CD14-positive monocyte (primary cell): ENCODE results near the gene DNAJB12. TPM values are rescaled to one million over a fixed set of nuclear protein-coding genes. Genes with fewer than 3 reads are reported as not detected.

Source experiments
- DNase-seq, 3 donors: peaks; one replicate each; pipeline ENCODE4 v3.0.0-alpha.2; 2011 to 2022
- H2AFZ ChIP-seq: 2 replicates; pipeline ENCODE4 v1.6.0; 2012; ENCODE audit warnings: mild to moderate bottlenecking, low read depth, low read length, inconsistent platforms; ENCODE audit not compliant: insufficient read depth, poor library complexity, severe bottlenecking
- H3K27ac ChIP-seq, 2 donors: 1 replicate in 1 of 2; 2 replicates in 1 of 2; pipeline ENCODE4 v1.5.1; 2012 to 2013; ENCODE audit warnings: low read length in 2 of 2, control low read depth in 1 of 2, inconsistent platforms in 1 of 2, low read depth in 1 of 2, mild to moderate bottlenecking in 1 of 2
- H3K27me3 ChIP-seq, 2 donors: one replicate each; pipeline versions ENCODE4 v1.6.0 to v1.6.1; 2011 to 2013; ENCODE audit warnings: low read length in 2 of 2; ENCODE audit not compliant: control insufficient read depth in 2 of 2, insufficient read depth in 2 of 2
- H3K36me3 ChIP-seq, 2 donors: replicated peaks in 1 of 2; 1 replicate in 1 of 2; 2 replicates in 1 of 2; pipeline versions ENCODE4 v1.5.1 to v1.6.1; 2012 to 2013; ENCODE audit warnings: low read length in 2 of 2, control low read depth in 1 of 2, inconsistent platforms in 1 of 2, mild to moderate bottlenecking in 1 of 2; ENCODE audit not compliant: insufficient read depth in 2 of 2, control insufficient read depth in 1 of 2
- H3K4me1 ChIP-seq, 2 donors: 1 replicate in 1 of 2; 2 replicates in 1 of 2; pipeline versions ENCODE4 v1.5.1 to v1.6.1; 2012 to 2013; ENCODE audit warnings: low read length in 2 of 2, control low read depth in 1 of 2, inconsistent platforms in 1 of 2, mild to moderate bottlenecking in 1 of 2, moderate library complexity in 1 of 2; ENCODE audit not compliant: insufficient read depth in 2 of 2, control insufficient read depth in 1 of 2
- H3K4me2 ChIP-seq: replicated peaks from 2 replicates; pipeline ENCODE3; 2012; ENCODE audit warnings: low read length, moderate library complexity, mild to moderate bottlenecking; ENCODE audit not compliant: poor library complexity, severe bottlenecking; ENCODE audit errors: extremely low read depth
- H3K4me3 ChIP-seq, 3 experiments: fragments of 200-600 bp in 1 of 3; sonication (generic) in 1 of 3; replicated peaks in 1 of 3; 1 replicate in 2 of 3; 2 replicates in 1 of 3; pipeline ENCODE4 v1.5.1; 2011 to 2013; ENCODE audit warnings: low read length in 3 of 3, mild to moderate bottlenecking in 3 of 3, control low read depth in 2 of 3, low read depth in 2 of 3, inconsistent platforms in 1 of 3, moderate library complexity in 1 of 3
- H3K79me2 ChIP-seq: 2 replicates; pipeline ENCODE4 v1.6.0; 2012; ENCODE audit warnings: mild to moderate bottlenecking, control low read depth, inconsistent platforms, low read length, moderate library complexity; ENCODE audit not compliant: insufficient read depth
- H3K9ac ChIP-seq: 2 replicates; pipeline ENCODE4 v1.6.0; 2017; ENCODE audit warnings: low read length, mild to moderate bottlenecking; ENCODE audit not compliant: insufficient read depth, poor library complexity, severe bottlenecking
- H3K9me3 ChIP-seq, 2 donors: replicated peaks in 1 of 2; 1 replicate in 1 of 2; 2 replicates in 1 of 2; pipeline versions ENCODE4 v1.5.1 to v1.6.1; 2012 to 2013; ENCODE audit warnings: low read length in 2 of 2, control low read depth in 1 of 2; ENCODE audit not compliant: control insufficient read depth in 1 of 2, insufficient read depth in 1 of 2
- H4K20me1 ChIP-seq: 2 replicates; pipeline ENCODE4 v1.6.0; 2012; ENCODE audit warnings: mild to moderate bottlenecking, low read length, control low read depth, moderate library complexity; ENCODE audit not compliant: insufficient read depth
- H3K27ac Mint-ChIP-seq, 7 donors: one replicate each; pipeline ENCODE4 v1.8.0; 2020; ENCODE audit warnings: mild to moderate bottlenecking in 7 of 7, mixed read lengths in 7 of 7, moderate library complexity in 6 of 7, inconsistent platforms in 2 of 7
- H3K27me3 Mint-ChIP-seq, 3 donors: one replicate each; pipeline ENCODE4 v1.8.0; 2021 to 2022; ENCODE audit warnings: low read depth in 3 of 3, mild to moderate bottlenecking in 3 of 3, mixed read lengths in 3 of 3, moderate library complexity in 3 of 3, inconsistent platforms in 1 of 3
- H3K36me3 Mint-ChIP-seq, 2 donors: one replicate each; pipeline ENCODE4 v1.8.0; 2020; ENCODE audit warnings: mixed read lengths in 2 of 2, inconsistent platforms in 1 of 2, mild to moderate bottlenecking in 1 of 2
- H3K4me1 Mint-ChIP-seq: one replicate; pipeline ENCODE4 v1.8.0; 2020; ENCODE audit warnings: mild to moderate bottlenecking, mixed read lengths
- H3K4me3 Mint-ChIP-seq, 2 donors: one replicate each; pipeline ENCODE4 v1.8.0; 2020; ENCODE audit warnings: mild to moderate bottlenecking in 2 of 2, mixed read lengths in 2 of 2, moderate library complexity in 1 of 2
- H3K9me3 Mint-ChIP-seq, 7 donors: one replicate each; pipeline ENCODE4 v1.8.0; 2020 to 2022; ENCODE audit warnings: mixed read lengths in 7 of 7, mild to moderate bottlenecking in 6 of 7, moderate library complexity in 6 of 7, inconsistent platforms in 2 of 7
- CTCF ChIP-seq: fragments of 200-600 bp; IDR thresholded peaks from one replicate; pipeline ENCODE4 v1.8.0; 2022; ENCODE audit warnings: antibody characterized with exemption, mild to moderate bottlenecking
- WGBS: methylation state at CpG from one replicate; pipeline ENCODE4 v1.1.5; 2013; ENCODE audit warnings: missing lambda C conversion rate; ENCODE audit not compliant: insufficient coverage; 5-methylcytosine and 5-hydroxymethylcytosine counted together
- intact Hi-C, 2 donors: fragments of 100-400 bp; cut with micrococcal nuclease; formaldehyde crosslinking; loops; one replicate each; pipeline versions ENCODE4 v1.15.0 to v1.15.1; 2023
- polyA plus RNA-seq, 3 donors: library from polyadenylated mRNA; depleted of rRNA in 1 of 3; unstranded in 2 of 3; stranded (reverse) in 1 of 3; fragments of 300-500 nt in 2 of 3; fragments of >200 nt in 1 of 3; fragmentation: Illumina TruSeq in 2 of 3; gene quantifications; 1 replicate in 2 of 3; 2 replicates in 1 of 3; pipeline ENCODE4 v1.2.3, GENCODE V29; 2012 to 2021

Gene DNAJB12
- polyA plus RNA-seq, 3 donors: 26.5 to 42.5 (median 37.9) TPM

GRCh38 chr10:72365106-72365895 is 10.6 kb upstream of the DNAJB12 start:
- peak overlapping the region; percentile 72 for H2AFZ ChIP-seq
- H3K4me2 ChIP-seq: no peak overlapping the region
- no peak overlapping the region for H3K4me3 Mint-ChIP-seq
- H3K27ac Mint-ChIP-seq: peak overlapping the region in 5 of 7 donors; percentile 30 to 77 (median 50)
- H3K4me1 Mint-ChIP-seq: peaks cover 15% of the 10 kb centered on the region
- no peaks in the 10 kb centered on the region for H4K20me1 ChIP-seq
- peak overlapping the region in 1 of 2 donors; percentile 60 for H3K27ac ChIP-seq
- H3K36me3 Mint-ChIP-seq: peaks cover 52 to 67% of the 10 kb centered on the region in 2 donors
- no peaks in the 10 kb centered on the region for H3K27me3 ChIP-seq
- peaks cover 10 to 11% of the 10 kb centered on the region in 2 donors for H3K4me1 ChIP-seq
- intact Hi-C loops: loop anchor here (2.0 to 10.0 kb wide), 5 partner anchors 200 to 700 kb away; partner anchors contain the start of gene MCU (in 2 of the 2)
- TF ChIP-seq CTCF: no peak
- H3K27me3 Mint-ChIP-seq: no peaks in the 10 kb centered on the region
- no peaks in the 10 kb centered on the region for H3K9me3 Mint-ChIP-seq
- 87% methylated on average over 5 of the region's 7 CpGs for WGBS
- no peaks in the 10 kb centered on the region for H3K9me3 ChIP-seq
- no peaks in the 10 kb centered on the region for H3K79me2 ChIP-seq
- DNase-seq: no peak
- H3K36me3 ChIP-seq: peaks cover 43 to 57% of the 10 kb centered on the region in 2 donors
- no peak overlapping the region for H3K4me3 ChIP-seq
- no peak overlapping the region for H3K9ac ChIP-seq

GRCh38 chr10:72364239-72364777 is 9.6 kb upstream of the DNAJB12 start:
- Mint-ChIP-seq H3K4me3 (peak overlapping the region in 1 of 2 donors; percentile 65), H3K4me1 (peaks cover 15% of the 10 kb centered on the region), H3K27ac (peak overlapping the region in 5 of 7 donors; percentile 22 to 77 (median 56)), H3K9me3 (no peaks in the 10 kb centered on the region), H3K27me3 (no peaks in the 10 kb centered on the region), H3K36me3 (peaks cover 48 to 57% of the 10 kb centered on the region in 2 donors)
- H3K4me3 ChIP-seq: peak overlapping the region in 1 of 3 experiments; percentile 18
- intact Hi-C loops: loop anchor here (2.0 to 10.0 kb wide), 5 partner anchors 200 to 798 kb away; partner anchors contain the start of gene MCU (in 2 of the 2)
- H3K9ac ChIP-seq: no peak overlapping the region
- H2AFZ ChIP-seq: peak overlapping the region; percentile 72
- peak; percentile 80 to 87 (median 85) for DNase-seq
- peaks cover 10 to 11% of the 10 kb centered on the region in 2 donors for H3K4me1 ChIP-seq
- H4K20me1 ChIP-seq: no peaks in the 10 kb centered on the region
- WGBS: 1% methylated on average over 10 of the region's 12 CpGs
- H3K36me3 ChIP-seq: peaks cover 38 to 47% of the 10 kb centered on the region in 2 donors
- peak overlapping the region; percentile 26 to 60 for H3K27ac ChIP-seq
- H3K4me2 ChIP-seq: peak overlapping the region; percentile 29
- H3K79me2 ChIP-seq: no peaks in the 10 kb centered on the region
- peak; percentile 83 for TF ChIP-seq CTCF
- no peaks in the 10 kb centered on the region for H3K9me3 ChIP-seq
- no peaks in the 10 kb centered on the region for H3K27me3 ChIP-seq
